ENCODE measurements around the gene CTRB2.

Gene CTRB2

DNA sequence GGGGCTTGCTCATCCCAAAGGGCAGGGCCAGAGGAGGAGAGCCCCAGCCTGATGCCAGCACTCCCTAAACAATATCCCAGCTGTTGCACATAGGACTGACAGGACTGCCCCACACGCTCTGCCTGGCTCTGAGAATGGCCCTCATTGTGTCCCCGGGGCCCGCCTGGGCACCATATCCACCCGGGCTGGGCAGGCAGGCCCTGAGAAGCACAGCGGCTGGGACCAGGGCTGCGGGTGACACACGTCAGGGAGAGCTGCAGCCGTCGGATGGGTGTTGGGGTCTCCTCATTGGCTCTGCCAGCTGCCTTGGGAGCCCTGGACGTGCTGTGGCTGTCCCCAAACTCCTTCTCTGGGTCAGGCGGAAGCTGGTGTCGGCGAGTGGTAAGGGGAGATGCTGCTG, 40.3 kb upstream of the CTRB2 start:
- ChIA-PET CTCF (interaction anchor here (0.6 to 2.4 kb wide), 3 partner anchors 29 to 155 kb away, joined by 3 to 6 read pairs (median 3); partner anchors contain the start of gene CTRB1), POLR2A (no interaction called here)
- H3K27ac ChIP-seq (ENCODE audit: extremely low read depth, low read depth, low read length), result no peak overlapping the region
- H3K4me1 ChIP-seq (ENCODE audit: control insufficient read depth, insufficient read depth, low read length), result peaks cover 6% of the 10 kb centered on the region
- no peak overlapping the region for H3K4me3 ChIP-seq (ENCODE audit: low read depth, low read length)
- no peak for TF ChIP-seq ZFP41 (tag by site-specific recombination; IDR thresholded peaks at IDR 0.05; ENCODE audit: borderline replicate concordance)
- no peak for TF ChIP-seq ZNF777 (tag by site-specific recombination; IDR thresholded peaks at IDR 0.05; ENCODE audit: borderline replicate concordance)
- TF ChIP-seq, protein P1, sequence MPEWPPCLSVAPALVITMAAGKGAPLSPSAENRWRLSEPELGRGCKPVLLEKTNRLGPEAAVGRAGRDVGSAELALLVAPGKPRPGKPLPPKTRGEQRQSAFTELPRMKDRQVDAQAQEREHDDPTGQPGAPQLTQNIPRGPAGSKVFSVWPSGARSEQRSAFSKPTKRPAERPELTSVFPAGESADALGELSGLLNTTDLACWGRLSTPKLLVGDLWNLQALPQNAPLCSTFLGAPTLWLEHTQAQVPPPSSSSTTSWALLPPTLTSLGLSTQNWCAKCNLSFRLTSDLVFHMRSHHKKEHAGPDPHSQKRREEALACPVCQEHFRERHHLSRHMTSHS (tag by site-specific recombination; IDR thresholded peaks at IDR 0.05), result no peak
- no peak for TF ChIP-seq MYNN (tag by site-specific recombination; IDR thresholded peaks at IDR 0.05; ENCODE audit: borderline replicate concordance)
- no peak for TF ChIP-seq PRDM2 (tag by site-specific recombination; IDR thresholded peaks at IDR 0.05; ENCODE audit: borderline replicate concordance)
- TF ChIP-seq ZNF660 (tag by site-specific recombination; IDR thresholded peaks at IDR 0.05), result no peak
- TF ChIP-seq PATZ1 (tag by site-specific recombination; IDR thresholded peaks at IDR 0.05), result no peak
- no peak for TF ChIP-seq ZNF433 (tag by site-specific recombination; IDR thresholded peaks at IDR 0.05; ENCODE audit: low read depth)
- H3K36me3 ChIP-seq (ENCODE audit: control insufficient read depth in 2 of 2, insufficient read depth in 1 of 2, low read length in 2 of 2), result peaks cover 0 to 24% of the 10 kb centered on the region in 2 experiments; a peak in 1 of 3 replicates
- H3K9me3 ChIP-seq (ENCODE audit: control insufficient read depth, insufficient read depth, low read depth, low read length), result no peaks in the 10 kb centered on the region

GRCh38 chr16:75246504-75247205, 39.7 kb upstream of the CTRB2 start:
- H3K27ac ChIP-seq (ENCODE audit: extremely low read depth, low read depth, low read length), result no peak overlapping the region
- no peak overlapping the region for H3K4me3 ChIP-seq (ENCODE audit: low read depth, low read length)
- H3K36me3 ChIP-seq (ENCODE audit: control insufficient read depth in 2 of 2, insufficient read depth in 1 of 2, low read length in 2 of 2), result peaks cover 0 to 30% of the 10 kb centered on the region in 2 experiments; a peak in 1 of 3 replicates
- H3K9me3 ChIP-seq (ENCODE audit: control insufficient read depth, insufficient read depth, low read depth, low read length), result no peaks in the 10 kb centered on the region
- TF ChIP-seq ZBTB1 (tag by site-specific recombination; IDR thresholded peaks at IDR 0.05) (no peak), GLIS1 (tag by site-specific recombination; IDR thresholded peaks at IDR 0.05) (peak; percentile 77), GLIS2 (tag by site-specific recombination; IDR thresholded peaks at IDR 0.05) (peak; percentile 35)
- TF ChIP-seq, protein P2, sequence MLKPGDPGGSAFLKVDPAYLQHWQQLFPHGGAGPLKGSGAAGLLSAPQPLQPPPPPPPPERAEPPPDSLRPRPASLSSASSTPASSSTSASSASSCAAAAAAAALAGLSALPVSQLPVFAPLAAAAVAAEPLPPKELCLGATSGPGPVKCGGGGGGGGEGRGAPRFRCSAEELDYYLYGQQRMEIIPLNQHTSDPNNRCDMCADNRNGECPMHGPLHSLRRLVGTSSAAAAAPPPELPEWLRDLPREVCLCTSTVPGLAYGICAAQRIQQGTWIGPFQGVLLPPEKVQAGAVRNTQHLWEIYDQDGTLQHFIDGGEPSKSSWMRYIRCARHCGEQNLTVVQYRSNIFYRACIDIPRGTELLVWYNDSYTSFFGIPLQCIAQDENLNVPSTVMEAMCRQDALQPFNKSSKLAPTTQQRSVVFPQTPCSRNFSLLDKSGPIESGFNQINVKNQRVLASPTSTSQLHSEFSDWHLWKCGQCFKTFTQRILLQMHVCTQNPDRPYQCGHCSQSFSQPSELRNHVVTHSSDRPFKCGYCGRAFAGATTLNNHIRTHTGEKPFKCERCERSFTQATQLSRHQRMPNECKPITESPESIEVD (tag by site-specific recombination; IDR thresholded peaks at IDR 0.05), result no peak
- ChIA-PET POLR2A (no interaction called here), CTCF (interaction anchor here (1.3 to 2.4 kb wide), 2 partner anchors 13 to 155 kb away, joined by 6 read pairs; no protein-coding TSS in a partner anchor)
- peaks cover 2% of the 10 kb centered on the region; the same call in 1 of the 2 replicates for H3K4me1 ChIP-seq (ENCODE audit: control insufficient read depth, insufficient read depth, low read length)

Measured in HEK293 (cell line).